Skeletal muscle cell (primary cell): ENCODE measurements around the gene PTPRS.

Experiments
- DNase-seq: peaks from one replicate; pipeline ENCODE4 v3.0.0-alpha.2; 2010; ENCODE audit warnings: low read depth
- H3K4me3 ChIP-seq: 2 replicates; pipeline ENCODE4 v1.5.1; 2011; ENCODE audit warnings: low read depth, mild to moderate bottlenecking, control low read depth, low read length, moderate library complexity

Gene PTPRS

GRCh38 chr19:5314012-5314906, 26.4 kb downstream of the PTPRS start:
- no peak overlapping the region for H3K4me3 ChIP-seq
- DNase-seq = no peak

- H3K4me3 ChIP-seq = no peak overlapping the region
Observed at GRCh38 chr19:5313307-5313706, 27.3 kb downstream of the PTPRS start.

GRCh38 chr19:5312058-5312457, 28.6 kb downstream of the PTPRS start:
- no peak for DNase-seq
- H3K4me3 ChIP-seq = no peak overlapping the region

More at GRCh38 chr19:5313307-5313706, 27.3 kb downstream of the PTPRS start:
- no peak for DNase-seq

GRCh38 chr19:5309438-5310204, 31.0 kb downstream of the PTPRS start:
- DNase-seq = no peak
- H3K4me3 ChIP-seq = no peak overlapping the region

GRCh38 chr19:5308451-5309437, 31.9 kb downstream of the PTPRS start:
- H3K4me3 ChIP-seq = no peak overlapping the region
- peak; percentile 80 for DNase-seq

- no peak overlapping the region for H3K4me3 ChIP-seq
- no peak for DNase-seq
Observed at GRCh38 chr19:5307655-5308054, 33.0 kb downstream of the PTPRS start.

GRCh38 chr19:5305163-5305562, 35.4 kb downstream of the PTPRS start:
- DNase-seq = no peak
- H3K4me3 ChIP-seq = no peak overlapping the region

GRCh38 chr19:5304486-5304885, 36.1 kb downstream of the PTPRS start:
- DNase-seq = no peak
- H3K4me3 ChIP-seq = no peak overlapping the region

- no peak for DNase-seq
- no peak overlapping the region for H3K4me3 ChIP-seq
Observed at GRCh38 chr19:5303208-5303607, 37.4 kb downstream of the PTPRS start.

GRCh38 chr19:5302396-5302795, 38.2 kb downstream of the PTPRS start:
- H3K4me3 ChIP-seq = no peak overlapping the region
- no peak for DNase-seq

GRCh38 chr19:5299137-5299536, 41.5 kb downstream of the PTPRS start:
- no peak overlapping the region for H3K4me3 ChIP-seq

GRCh38 chr19:5298471-5298901, 42.1 kb downstream of the PTPRS start:
- no peak overlapping the region for H3K4me3 ChIP-seq
- DNase-seq = no peak

More at GRCh38 chr19:5299137-5299536, 41.5 kb downstream of the PTPRS start:
- no peak for DNase-seq

- no peak for DNase-seq
Observed at GRCh38 chr19:5297272-5297669, 43.3 kb downstream of the PTPRS start.

GRCh38 chr19:5296457-5297271, 43.9 kb downstream of the PTPRS start:
- H3K4me3 ChIP-seq = no peak overlapping the region

More at GRCh38 chr19:5297272-5297669, 43.3 kb downstream of the PTPRS start:
- no peak overlapping the region for H3K4me3 ChIP-seq

GRCh38 chr19:5296021-5296420, 44.6 kb downstream of the PTPRS start:
- no peak for DNase-seq
- H3K4me3 ChIP-seq = no peak overlapping the region

More at GRCh38 chr19:5296457-5297271, 43.9 kb downstream of the PTPRS start:
- no peak for DNase-seq

GRCh38 chr19:5294403-5295160, 46.0 kb downstream of the PTPRS start:
- H3K4me3 ChIP-seq = peak overlapping the region; percentile 71

GRCh38 chr19:5293612-5294378, 46.8 kb downstream of the PTPRS start:
- DNase-seq = no peak
- peak overlapping the region; percentile 71 for H3K4me3 ChIP-seq

More at GRCh38 chr19:5294403-5295160, 46.0 kb downstream of the PTPRS start:
- no peak for DNase-seq
